ENCODE data around the gene BDKRB2. TPM values are rescaled to one million over a fixed set of nuclear protein-coding genes. Genes with fewer than 3 reads are reported as not detected.

BDKRB2 gene
- total RNA-seq, 1 experiment from 2014 or later: 0.05 TPM

DNA sequence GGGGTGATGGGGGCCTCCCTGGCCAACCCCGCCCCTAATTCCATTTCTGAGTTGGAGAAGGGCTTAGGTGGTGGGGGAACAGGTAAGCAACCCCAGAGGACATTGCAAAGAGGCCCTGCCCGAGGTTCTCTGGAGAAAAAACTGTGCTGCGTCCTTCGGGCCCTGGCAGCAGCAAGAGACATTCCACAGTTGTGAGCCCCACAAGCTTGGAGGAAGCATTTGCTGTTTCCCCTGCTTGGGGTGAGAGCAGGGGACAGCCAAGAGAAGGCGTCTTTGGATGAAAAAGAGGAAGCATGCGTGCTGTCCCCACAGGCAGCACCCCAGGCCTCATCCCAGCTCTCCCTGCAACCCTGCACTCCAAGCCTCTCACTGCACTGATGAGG is 1.3 kb downstream of the BDKRB2 start:
- intact Hi-C loops (cut with micrococcal nuclease; ENCODE audit: unreplicated experiment): no loop called here
- ChIA-PET POLR2A (interaction anchor here (0.7 kb wide), 1 partner anchor 1420 kb away, joined by 3 read pairs; no protein-coding TSS in a partner anchor), CTCF (no interaction called here)
- no peak overlapping the region for H3K27ac ChIP-seq (ENCODE audit: low read length)
- no peak for ATAC-seq
- TF ChIP-seq POLR2AphosphoS5 (IDR thresholded peaks at IDR 0.05; ENCODE audit: low read depth, low read length) (no peak), TCF7L2 (IDR thresholded peaks at IDR 0.05; ENCODE audit: low read depth, low read length) (no peak), CTCF (IDR thresholded peaks at IDR 0.05) (no peak), SIN3A (IDR thresholded peaks at IDR 0.05; ENCODE audit: borderline replicate concordance, insufficient read depth, low read depth, low read length) (no peak)
- TF ChIP-seq, protein P1, sequence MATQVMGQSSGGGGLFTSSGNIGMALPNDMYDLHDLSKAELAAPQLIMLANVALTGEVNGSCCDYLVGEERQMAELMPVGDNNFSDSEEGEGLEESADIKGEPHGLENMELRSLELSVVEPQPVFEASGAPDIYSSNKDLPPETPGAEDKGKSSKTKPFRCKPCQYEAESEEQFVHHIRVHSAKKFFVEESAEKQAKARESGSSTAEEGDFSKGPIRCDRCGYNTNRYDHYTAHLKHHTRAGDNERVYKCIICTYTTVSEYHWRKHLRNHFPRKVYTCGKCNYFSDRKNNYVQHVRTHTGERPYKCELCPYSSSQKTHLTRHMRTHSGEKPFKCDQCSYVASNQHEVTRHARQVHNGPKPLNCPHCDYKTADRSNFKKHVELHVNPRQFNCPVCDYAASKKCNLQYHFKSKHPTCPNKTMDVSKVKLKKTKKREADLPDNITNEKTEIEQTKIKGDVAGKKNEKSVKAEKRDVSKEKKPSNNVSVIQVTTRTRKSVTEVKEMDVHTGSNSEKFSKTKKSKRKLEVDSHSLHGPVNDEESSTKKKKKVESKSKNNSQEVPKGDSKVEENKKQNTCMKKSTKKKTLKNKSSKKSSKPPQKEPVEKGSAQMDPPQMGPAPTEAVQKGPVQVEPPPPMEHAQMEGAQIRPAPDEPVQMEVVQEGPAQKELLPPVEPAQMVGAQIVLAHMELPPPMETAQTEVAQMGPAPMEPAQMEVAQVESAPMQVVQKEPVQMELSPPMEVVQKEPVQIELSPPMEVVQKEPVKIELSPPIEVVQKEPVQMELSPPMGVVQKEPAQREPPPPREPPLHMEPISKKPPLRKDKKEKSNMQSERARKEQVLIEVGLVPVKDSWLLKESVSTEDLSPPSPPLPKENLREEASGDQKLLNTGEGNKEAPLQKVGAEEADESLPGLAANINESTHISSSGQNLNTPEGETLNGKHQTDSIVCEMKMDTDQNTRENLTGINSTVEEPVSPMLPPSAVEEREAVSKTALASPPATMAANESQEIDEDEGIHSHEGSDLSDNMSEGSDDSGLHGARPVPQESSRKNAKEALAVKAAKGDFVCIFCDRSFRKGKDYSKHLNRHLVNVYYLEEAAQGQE (IDR thresholded peaks at IDR 0.05; ENCODE audit: insufficient read depth in 1 of 2, low read depth in 2 of 2, low read length in 1 of 2): no peak
- no peaks in the 10 kb centered on the region for H3K36me3 ChIP-seq (ENCODE audit: control insufficient read depth, insufficient read depth, low read length)
- no peak for DNase-seq (ENCODE audit: low read depth, low spot score)
- BruUV-seq (replicated peaks): no TSS peak
- no peaks in the 10 kb centered on the region for H3K4me1 ChIP-seq (ENCODE audit: control insufficient read depth, insufficient read depth, low read length)
- no peaks in the 10 kb centered on the region for H3K9me3 ChIP-seq (ENCODE audit: control insufficient read depth, insufficient read depth, low read depth, low read length)
- H3K4me3 ChIP-seq (ENCODE audit: low read depth in 2 of 2, low read length in 2 of 2): no peak overlapping the region
- no peaks in the 10 kb centered on the region for H3K27me3 ChIP-seq (ENCODE audit: control insufficient read depth, insufficient read depth, low read length)
- in situ Hi-C loops (cut with HindIII; ENCODE audit: low pct_unique_long_range_greater_than_20kb, low sequenced_read_pairs): no loop called here

DNA sequence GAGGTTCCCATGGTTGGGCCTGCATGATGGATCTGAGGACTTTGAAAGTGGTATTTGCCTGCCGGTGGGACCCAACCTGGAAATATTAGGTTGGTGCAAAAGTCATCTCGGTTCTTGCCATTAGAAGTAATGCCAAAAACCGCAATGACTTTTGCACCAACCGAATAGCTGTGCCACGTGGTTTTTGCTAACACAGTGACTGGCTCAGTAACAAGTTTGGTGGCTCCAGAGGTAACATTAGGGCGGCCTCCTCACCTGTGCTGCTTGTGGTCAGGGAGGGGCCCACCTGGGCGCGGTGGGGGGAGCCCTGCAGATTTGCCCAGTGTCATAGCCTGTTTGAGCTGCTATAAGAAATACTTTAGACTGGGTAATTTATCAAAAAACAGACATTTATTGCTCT is 1.8 kb downstream of the BDKRB2 start:
- no TSS peak for BruUV-seq (replicated peaks)
- no peak for ATAC-seq

More for the DNA sequence above, 1.8 kb downstream of the BDKRB2 start:
- H3K9me3 ChIP-seq (ENCODE audit: control insufficient read depth, insufficient read depth, low read depth, low read length): no peaks in the 10 kb centered on the region
- ChIA-PET POLR2A (no interaction called here), CTCF (no interaction called here)
- H3K36me3 ChIP-seq (ENCODE audit: control insufficient read depth, insufficient read depth, low read length): no peaks in the 10 kb centered on the region
- no peak overlapping the region for H3K27ac ChIP-seq (ENCODE audit: low read length)
- in situ Hi-C loops (cut with HindIII; ENCODE audit: low pct_unique_long_range_greater_than_20kb, low sequenced_read_pairs) (no loop called here), intact Hi-C loops (cut with micrococcal nuclease; ENCODE audit: unreplicated experiment) (no loop called here)
- no peaks in the 10 kb centered on the region for H3K4me1 ChIP-seq (ENCODE audit: control insufficient read depth, insufficient read depth, low read length)
- DNase-seq (ENCODE audit: low read depth, low spot score): no peak
- H3K4me3 ChIP-seq (ENCODE audit: low read depth in 2 of 2, low read length in 2 of 2): no peak overlapping the region
- TF ChIP-seq SIN3A (IDR thresholded peaks at IDR 0.05; ENCODE audit: borderline replicate concordance, insufficient read depth, low read depth, low read length) (no peak), TCF7L2 (IDR thresholded peaks at IDR 0.05; ENCODE audit: low read depth, low read length) (no peak), CTCF (IDR thresholded peaks at IDR 0.05) (no peak), POLR2AphosphoS5 (IDR thresholded peaks at IDR 0.05; ENCODE audit: low read depth, low read length) (no peak)
- TF ChIP-seq, protein P1 (IDR thresholded peaks at IDR 0.05; ENCODE audit: insufficient read depth in 1 of 2, low read depth in 2 of 2, low read length in 1 of 2): no peak
- H3K27me3 ChIP-seq (ENCODE audit: control insufficient read depth, insufficient read depth, low read length): no peaks in the 10 kb centered on the region
